ENCODE data around the gene ARHGEF2. TPM values are rescaled to one million over a fixed set of nuclear protein-coding genes. Genes with fewer than 3 reads are reported as not detected.

The ARHGEF2 gene
- total RNA-seq, 1 experiment from 2014 or later = 54.3 TPM

DNA sequence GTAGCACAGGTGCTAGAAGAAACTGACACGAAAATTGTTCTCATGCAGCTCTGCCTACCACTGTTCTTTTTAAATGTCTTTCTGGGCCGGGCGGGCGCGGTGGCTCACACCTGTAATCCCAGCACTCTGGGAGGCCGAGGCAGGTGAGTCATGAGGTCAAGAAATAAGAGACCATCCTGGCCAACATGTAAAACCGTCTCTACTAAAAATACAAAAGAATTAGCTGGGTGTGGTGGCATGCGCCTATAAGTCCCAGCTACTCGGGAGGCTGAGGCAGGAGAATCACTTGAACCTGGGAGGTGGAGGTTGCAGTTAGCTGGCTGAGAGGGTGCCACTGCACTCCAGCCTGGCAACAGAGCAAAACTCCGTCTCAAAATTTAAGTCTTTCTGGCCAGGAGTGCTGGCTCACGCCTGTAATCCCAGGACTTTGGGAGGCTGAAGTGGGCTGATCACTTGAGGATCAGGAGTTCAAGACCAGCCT is 66.3 kb downstream of the ARHGEF2 start:
- DNase-seq (ENCODE audit: low read depth) = no peak

- peak; percentile 77 for DNase-seq (ENCODE audit: low read depth)
These were observed 66.9 kb downstream of the ARHGEF2 start, which contains the start of gene RIT1 for GRCh38 chr1:155911156-155912055. RIT1 (minus strand) TSS chr1:155911349; CDS start chr1:155910761, 588 bp downstream.

GRCh38 chr1:155910621-155911121 is 67.7 kb downstream of the ARHGEF2 start:
- DNase-seq (ENCODE audit: low read depth) = peak; percentile 46

DNA sequence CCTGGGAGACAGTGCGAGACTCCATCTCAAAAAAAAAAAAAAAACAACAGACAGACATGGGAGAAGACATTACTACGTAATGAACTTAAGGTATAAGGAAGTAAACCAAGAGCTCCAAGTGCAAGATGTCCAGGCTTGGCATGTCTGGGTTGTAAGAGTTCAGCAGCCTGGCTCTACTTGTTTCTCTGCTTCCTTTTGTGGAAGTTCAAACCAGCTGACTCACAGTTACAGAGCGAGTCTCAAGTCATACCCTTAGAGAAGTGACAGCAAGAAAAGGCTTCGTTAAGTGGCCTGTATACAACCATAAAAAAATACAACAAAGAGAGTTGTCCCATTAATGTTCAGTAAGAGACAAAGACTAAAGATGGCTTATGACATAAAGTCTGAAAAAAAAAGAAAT is 68.5 kb downstream of the ARHGEF2 start:
- DNase-seq (ENCODE audit: low read depth) = peak; percentile 46

DNA sequence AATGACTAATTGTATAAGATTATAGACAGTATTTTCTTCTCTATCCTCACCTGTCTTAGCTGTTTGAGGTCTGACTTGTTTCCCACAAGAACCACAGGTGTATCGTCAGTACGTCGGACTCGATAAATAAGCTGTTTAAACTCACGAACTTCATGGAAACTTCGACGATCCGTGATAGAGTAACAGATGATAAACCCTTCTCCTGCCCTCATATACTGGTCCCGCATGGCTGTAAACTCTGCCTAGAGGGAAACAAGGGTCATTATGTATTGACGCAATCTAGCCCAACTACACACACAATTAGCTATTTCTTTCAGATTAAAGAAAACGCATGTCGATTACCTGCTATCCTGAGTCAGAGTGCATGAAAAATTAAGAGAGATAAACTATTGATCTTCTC is 74.1 kb downstream of the ARHGEF2 start:
- no peak for DNase-seq (ENCODE audit: low read depth)

- no peak for DNase-seq (ENCODE audit: low read depth)
These were observed 78.2 kb downstream of the ARHGEF2 start for GRCh38 chr1:155900161-155900560.

- no peak for DNase-seq (ENCODE audit: low read depth)
These were observed 78.7 kb downstream of the ARHGEF2 start for GRCh38 chr1:155899683-155900082.

DNA sequence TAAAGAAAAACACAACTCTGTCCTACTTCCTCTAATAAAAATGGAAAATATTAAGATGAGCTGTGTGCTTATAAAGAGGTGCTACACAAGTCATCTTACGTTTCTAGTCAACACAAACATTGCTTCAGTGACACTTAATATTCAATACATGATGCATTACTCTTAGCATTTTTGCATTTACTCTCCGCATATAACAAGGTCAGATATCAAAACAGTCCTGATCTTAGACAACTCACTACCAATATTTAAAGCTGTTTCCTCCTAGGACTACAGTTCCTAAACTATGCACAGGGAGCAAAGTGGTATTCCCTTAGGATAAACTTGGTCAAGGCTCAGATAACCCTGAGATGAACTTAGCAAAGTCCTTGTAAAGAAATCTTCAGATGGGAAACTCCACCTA is 79.5 kb downstream of the ARHGEF2 start:
- DNase-seq (ENCODE audit: low read depth) = no peak

GRCh38 chr1:155897746-155898145 is 80.6 kb downstream of the ARHGEF2 start:
- DNase-seq (ENCODE audit: low read depth) = no peak

Other genes with a start within 250 kb of the ARHGEF2 start
- 13.0 and 15.1 TPM in 2 replicates for gene GON4L, start 121.3 kb downstream of the ARHGEF2 start, total RNA-seq (2014; rRNA removed; shearing (Covaris generic))
- 8.5 and 10.9 TPM in 2 replicates for gene SYT11, start 119.0 kb downstream of the ARHGEF2 start, total RNA-seq (2014; rRNA removed; shearing (Covaris generic))
- gene RIT1, start 67.2 kb downstream of the ARHGEF2 start, total RNA-seq (2014; rRNA removed; shearing (Covaris generic)) = 24.9 and 34.8 TPM in 2 replicates
- gene KHDC4, start 44.1 kb downstream of the ARHGEF2 start, total RNA-seq (2014; rRNA removed; shearing (Covaris generic)) = 27.0 and 28.6 TPM in 2 replicates
- not detected in 2 replicates for gene RXFP4, start 36.9 kb downstream of the ARHGEF2 start, total RNA-seq (2014; rRNA removed; shearing (Covaris generic))
- gene SSR2, start 42.4 kb upstream of the ARHGEF2 start, total RNA-seq (2014; rRNA removed; shearing (Covaris generic)) = 657 and 685 TPM in 2 replicates
- gene UBQLN4, start 75.3 kb upstream of the ARHGEF2 start, total RNA-seq (2014; rRNA removed; shearing (Covaris generic)) = 19.6 and 20.3 TPM in 2 replicates
- gene LAMTOR2, start 76.2 kb upstream of the ARHGEF2 start, total RNA-seq (2014; rRNA removed; shearing (Covaris generic)) = 102 and 118 TPM in 2 replicates
- gene RAB25, start 82.6 kb upstream of the ARHGEF2 start, total RNA-seq (2014; rRNA removed; shearing (Covaris generic)) = not detected in 2 replicates
- 2.1 and 2.4 TPM in 2 replicates for gene MEX3A, start 103.9 kb upstream of the ARHGEF2 start, total RNA-seq (2014; rRNA removed; shearing (Covaris generic))
- gene LMNA, start 136.2 kb upstream of the ARHGEF2 start, total RNA-seq (2014; rRNA removed; shearing (Covaris generic)) = 919 and 1,055 TPM in 2 replicates
- gene SEMA4A, start 175.0 kb upstream of the ARHGEF2 start, total RNA-seq (2014; rRNA removed; shearing (Covaris generic)) = 0.20 and 0.36 TPM in 2 replicates
- gene SLC25A44, start 215.6 kb upstream of the ARHGEF2 start, total RNA-seq (2014; rRNA removed; shearing (Covaris generic)) = 8.3 and 10.1 TPM in 2 replicates
- 76.6 and 81.0 TPM in 2 replicates for gene PMF1, start 234.5 kb upstream of the ARHGEF2 start, total RNA-seq (2014; rRNA removed; shearing (Covaris generic))